Neural cell (in vitro differentiated cells): ENCODE results near the gene SLIT3. TPM values are rescaled to one million over a fixed set of nuclear protein-coding genes. Genes with fewer than 3 reads are reported as not detected.

Experiments
- H2AFZ ChIP-seq: fragments of 200-600, 300-800 bp; sonication (generic), shearing (Covaris generic); 2 replicates; pipeline ENCODE4 v1.6.0; 2014; ENCODE audit warnings: low read depth, mild to moderate bottlenecking, antibody characterized with exemption, low read length, moderate library complexity
- H3F3A ChIP-seq: fragments of 200-600 bp; shearing (Covaris generic); 2 replicates; pipeline ENCODE4 v1.6.1; 2016; ENCODE audit warnings: mild to moderate bottlenecking, moderate library complexity, mixed read lengths, antibody characterized with exemption, low read length; ENCODE audit not compliant: insufficient read depth, poor library complexity, severe bottlenecking
- H3K27ac ChIP-seq: fragments of 200-600, 300-800 bp; sonication (generic), shearing (Covaris generic); 2 replicates; pipeline ENCODE4 v1.5.1; 2014; ENCODE audit warnings: mild to moderate bottlenecking, low read length, moderate library complexity
- H3K27me3 ChIP-seq: fragments of 300-800, 200-600 bp; sonication (generic), shearing (Covaris generic); 2 replicates; pipeline ENCODE4 v1.6.0; 2014; ENCODE audit warnings: mild to moderate bottlenecking, low read depth, low read length, moderate library complexity; ENCODE audit not compliant: insufficient read depth
- H3K36me3 ChIP-seq: fragments of 300-800, 200-600 bp; sonication (generic), shearing (Covaris generic); 2 replicates; pipeline ENCODE4 v1.5.1; 2014; ENCODE audit warnings: mild to moderate bottlenecking, antibody characterized with exemption, low read length, moderate library complexity; ENCODE audit not compliant: insufficient read depth
- H3K4me2 ChIP-seq: fragments of 300-800, 200-600 bp; sonication (generic), shearing (Covaris generic); 2 replicates; pipeline ENCODE4 v1.6.0; 2014; ENCODE audit warnings: mild to moderate bottlenecking, low read length
- H3K4me3 ChIP-seq: fragments of 300-800, 200-600 bp; sonication (generic), shearing (Covaris generic); 2 replicates; pipeline ENCODE4 v1.5.1; 2014; ENCODE audit warnings: mild to moderate bottlenecking, low read length, moderate library complexity
- H3K79me2 ChIP-seq: fragments of 200-600 bp; shearing (Covaris generic); replicated peaks from 2 replicates; pipeline ENCODE4 v1.6.0; 2014; ENCODE audit warnings: mild to moderate bottlenecking, low read length, moderate library complexity; ENCODE audit not compliant: insufficient read depth
- H3K9ac ChIP-seq: fragments of 300-800, 200-600 bp; sonication (generic), shearing (Covaris generic); 2 replicates; pipeline ENCODE4 v1.6.1; 2016; ENCODE audit warnings: mild to moderate bottlenecking, low read length, mixed read lengths
- H3K9me2 ChIP-seq: fragments of 200-600 bp; shearing (Covaris generic); 2 replicates; pipeline ENCODE4 v1.6.1; 2016; ENCODE audit warnings: mild to moderate bottlenecking, low read length, mixed read lengths; ENCODE audit not compliant: insufficient read depth
- H3K9me3 ChIP-seq: fragments of 200-600, 300-800 bp; sonication (generic), shearing (Covaris generic); 2 replicates; pipeline ENCODE4 v1.6.1; 2016; ENCODE audit warnings: mild to moderate bottlenecking, mixed run types, low read length, moderate library complexity, mixed read lengths
- H4K20me1 ChIP-seq: fragments of 200-600 bp; shearing (Covaris generic); 2 replicates; pipeline ENCODE4 v1.6.1; 2016; ENCODE audit warnings: mild to moderate bottlenecking, mixed run types; ENCODE audit not compliant: insufficient read depth
- CTCF ChIP-seq: fragments of 450-650 bp; IDR thresholded peaks from 2 replicates; pipeline ENCODE4 v1.5.1; 2014; ENCODE audit warnings: antibody characterized with exemption, mild to moderate bottlenecking, moderate library complexity; ENCODE audit not compliant: poor library complexity, severe bottlenecking
- EP300 ChIP-seq: fragments of 450-650 bp; conservative IDR thresholded peaks from 2 replicates; pipeline ENCODE4 v1.6.1; 2014; ENCODE audit warnings: antibody characterized with exemption, mild to moderate bottlenecking, moderate library complexity; ENCODE audit not compliant: poor library complexity, severe bottlenecking
- EZH2 ChIP-seq: fragments of 200-600, 300-800 bp; shearing (Covaris generic), sonication (generic); IDR thresholded peaks from 2 replicates; pipeline ENCODE4 v1.6.1; 2014; ENCODE audit warnings: antibody characterized with exemption, low read length, borderline replicate concordance, mild to moderate bottlenecking; ENCODE audit not compliant: insufficient read depth, poor library complexity, severe bottlenecking
- MXI1 ChIP-seq: fragments of 450-650 bp; conservative IDR thresholded peaks from 2 replicates; pipeline ENCODE4 v1.6.1; 2014; ENCODE audit warnings: antibody characterized with exemption, mild to moderate bottlenecking; ENCODE audit not compliant: poor library complexity, severe bottlenecking
- POLR2AphosphoS5 ChIP-seq: IDR thresholded peaks from 2 replicates; pipeline ENCODE4 v1.6.1; 2012
- RAD21 ChIP-seq: fragments of 450-650 bp; conservative IDR thresholded peaks from 2 replicates; pipeline ENCODE4 v1.6.1; 2014; ENCODE audit warnings: antibody characterized with exemption, mild to moderate bottlenecking, moderate library complexity
- REST ChIP-seq: IDR thresholded peaks from 2 replicates; pipeline ENCODE4 v1.6.1; 2012; ENCODE audit warnings: borderline replicate concordance
- SMC3 ChIP-seq: fragments of 450-650 bp; conservative IDR thresholded peaks from 2 replicates; pipeline ENCODE4 v1.6.1; 2014; ENCODE audit warnings: antibody characterized with exemption, mild to moderate bottlenecking, moderate library complexity; ENCODE audit not compliant: poor library complexity
- TAF1 ChIP-seq: IDR thresholded peaks from 2 replicates; pipeline ENCODE4 v1.6.1; 2012; ENCODE audit warnings: low read depth
- polyA plus RNA-seq: library from polyadenylated mRNA; depleted of rRNA; stranded (reverse); fragments of >200 nt; gene quantifications from 2 replicates; pipeline ENCODE4 v1.2.3, GENCODE V29; 2014

The SLIT3 gene
- polyA plus RNA-seq, 1 donor from 2014 or later, result 1.2 TPM

DNA sequence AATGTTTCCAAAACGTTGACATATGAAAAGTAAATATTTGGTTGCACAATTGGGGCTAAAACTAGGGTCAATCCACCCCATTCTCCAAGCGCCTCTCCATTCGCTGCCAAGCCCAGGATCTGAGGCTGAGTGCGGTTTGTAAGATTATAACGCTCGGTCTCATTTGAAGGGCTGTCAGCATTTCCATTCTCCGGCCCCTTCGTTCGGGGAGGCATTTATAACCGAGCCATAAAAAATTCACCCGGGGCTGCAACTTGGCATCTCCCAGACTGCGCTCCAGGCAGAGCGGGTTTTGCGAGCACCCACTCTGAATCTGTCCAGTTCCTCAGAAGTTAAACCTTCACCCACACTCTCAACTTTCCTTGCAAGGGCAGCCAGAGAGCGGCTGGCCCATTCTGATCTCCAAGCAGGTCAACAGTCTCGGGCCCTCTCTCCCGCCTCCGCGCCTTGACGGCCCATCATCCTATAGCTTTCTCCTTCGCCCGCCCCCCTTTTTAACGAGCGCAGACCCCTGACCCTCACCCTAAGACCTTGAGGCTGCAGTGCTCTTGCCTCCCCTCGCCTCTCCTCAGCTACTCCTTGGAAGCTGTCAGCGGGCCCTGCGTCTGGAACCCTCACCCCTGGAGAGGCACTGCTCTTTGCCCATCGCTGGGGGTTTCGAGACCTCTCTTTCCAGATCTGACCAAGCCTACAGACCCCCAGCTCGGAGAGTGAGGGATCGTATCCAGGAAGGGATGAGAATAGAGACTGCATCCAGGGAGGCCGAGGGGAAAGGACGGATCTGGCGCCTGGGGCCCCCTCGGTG is 1.1 kb downstream of the SLIT3 start:
- H3K4me3 ChIP-seq, result peak overlapping the region; percentile 51
- no peaks in the 10 kb centered on the region for H3K79me2 ChIP-seq
- no peaks in the 10 kb centered on the region for H3K36me3 ChIP-seq
- H3K27me3 ChIP-seq, result peaks cover 45% of the 10 kb centered on the region
- no peak overlapping the region for H2AFZ ChIP-seq
- no peak overlapping the region for H3K4me2 ChIP-seq
- no peak overlapping the region for H3K9ac ChIP-seq
- H3K27ac ChIP-seq, result no peak overlapping the region
- no peaks in the 10 kb centered on the region for H3K9me3 ChIP-seq
- no peaks in the 10 kb centered on the region for H4K20me1 ChIP-seq
- no peak for TF ChIP-seq CTCF
- TF ChIP-seq SMC3, result no peak
- no peak for TF ChIP-seq MXI1
- TF ChIP-seq EZH2, result no peak
- TF ChIP-seq POLR2AphosphoS5, result no peak
- TF ChIP-seq TAF1, result no peak
- TF ChIP-seq REST, result no peak
- no peak for TF ChIP-seq EP300
- H3F3A ChIP-seq, result no peaks in the 10 kb centered on the region
- H3K9me2 ChIP-seq, result no peaks in the 10 kb centered on the region

DNA sequence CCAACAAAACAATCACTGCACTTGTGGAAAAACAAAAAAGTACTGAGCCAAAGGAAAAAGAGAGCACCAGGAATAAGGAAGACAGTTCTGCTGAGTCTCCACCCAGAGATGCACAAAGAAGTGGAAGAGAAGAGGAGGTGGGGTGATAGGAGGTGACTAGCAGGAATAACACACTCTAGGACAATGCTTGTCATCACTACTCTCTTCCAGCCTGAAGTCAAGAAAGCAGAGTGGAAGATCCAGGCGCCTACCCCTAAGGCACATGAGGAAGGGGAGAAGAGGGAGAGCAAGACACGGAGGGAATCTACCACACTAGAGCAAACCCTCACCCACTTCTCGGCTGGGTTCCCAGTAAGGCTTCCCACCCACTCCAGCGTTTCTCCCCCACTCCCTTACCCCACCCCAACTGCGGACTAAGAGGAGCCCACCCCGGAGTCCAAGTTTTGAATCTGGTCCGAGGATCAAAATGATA is 1.7 kb downstream of the SLIT3 start:
- no peak overlapping the region for H3K4me3 ChIP-seq
- no peaks in the 10 kb centered on the region for H3K79me2 ChIP-seq
- H3K9me2 ChIP-seq, result no peaks in the 10 kb centered on the region
- H3K36me3 ChIP-seq, result no peaks in the 10 kb centered on the region
- H3F3A ChIP-seq, result no peaks in the 10 kb centered on the region
- no peak for TF ChIP-seq REST
- TF ChIP-seq POLR2AphosphoS5, result no peak
- TF ChIP-seq MXI1, result no peak
- TF ChIP-seq EP300, result no peak
- no peak for TF ChIP-seq TAF1
- TF ChIP-seq EZH2, result no peak
- TF ChIP-seq RAD21, result no peak
- TF ChIP-seq CTCF, result no peak
- TF ChIP-seq SMC3, result no peak
- peaks cover 45% of the 10 kb centered on the region for H3K27me3 ChIP-seq
- no peak overlapping the region for H3K4me2 ChIP-seq
- no peaks in the 10 kb centered on the region for H4K20me1 ChIP-seq
- no peak overlapping the region for H2AFZ ChIP-seq
- H3K27ac ChIP-seq, result no peak overlapping the region
- no peak overlapping the region for H3K9ac ChIP-seq
- H3K9me3 ChIP-seq, result no peaks in the 10 kb centered on the region
